Measurements from ENCODE around the gene CAMK2G. TPM values are rescaled to one million over a fixed set of nuclear protein-coding genes. Genes with fewer than 3 reads are reported as not detected.
A peak's percentile ranks its signal among the peaks of the same experiment; 100 is the strongest.

Gene CAMK2G
- total RNA-seq (2021) (125 and 147 TPM in 2 replicates), Bru-seq, nascent RNA (percentile 94 among the genes with signal in this experiment), BruChase-seq, experiment 1, labeled RNA remaining after a 2-hour chase (percentile 95 among the genes with signal in this experiment), BruChase-seq, experiment 2, labeled RNA remaining after a 6-hour chase (percentile 91 among the genes with signal in this experiment)
- long read RNA-seq, transcript CAMK2G-203 (21 exons, 3,818 nt) = major isoform, 6 of 112 reads
- long read RNA-seq, partial matches to known transcripts = 15 of 112 reads
- long read RNA-seq, other reads (novel, unspliced or antisense) = 87 of 112 reads

GRCh38 chr10:73874267-73875138 is at the start of gene CAMK2G:
TSS of gene CAMK2G (minus strand) at chr10:73874555. CDS start at chr10:73874461, 94 bp downstream.
- no peaks in the 10 kb centered on the region for H3K27me3 ChIP-seq (ENCODE audit: insufficient read depth, low read depth)
- intact Hi-C loops (cut with micrococcal nuclease; ENCODE audit: unreplicated experiment) = loop anchor here (5.0 kb wide), 2 partner anchors 87 to 222 kb away; partner anchors contain the start of gene ZSWIM8

GRCh38 chr10:73922864-73923133 is 48.4 kb upstream of the CAMK2G start:
- H3K36me3 ChIP-seq (ENCODE audit: low read depth) = no peaks in the 10 kb centered on the region
- no TSS peak for BruUV-seq (replicated peaks)
- H3F3A ChIP-seq (ENCODE audit: insufficient read depth, low read depth) = peaks cover 7% of the 10 kb centered on the region; the same call in 1 of the 2 replicates
- H3K4me3 ChIP-seq = no peak overlapping the region
- H2AFZ ChIP-seq = no peak overlapping the region
- no peak overlapping the region for H3K4me2 ChIP-seq
- CTCF ChIA-PET = no interaction called here
- H3K27me3 ChIP-seq (ENCODE audit: insufficient read depth, low read depth) = no peaks in the 10 kb centered on the region
- TF ChIP-seq EZH2 (IDR thresholded peaks at IDR 0.05; ENCODE audit: low read depth) (no peak), CTCF (conservative IDR thresholded peaks at IDR 0.05) (no peak)
- no peaks in the 10 kb centered on the region for H3K9me2 ChIP-seq (ENCODE audit: insufficient read depth)
- POLR2A ChIA-PET (ENCODE audit: unreplicated experiment) = no interaction called here
- no peak overlapping the region for H3K27ac ChIP-seq
- no peaks in the 10 kb centered on the region for H4K20me1 ChIP-seq (ENCODE audit: insufficient read depth)
- peaks cover 14% of the 10 kb centered on the region; the same call in 1 of the 2 replicates for H3K9me3 ChIP-seq (ENCODE audit: insufficient read depth, low read depth)
- no peak for DNase-seq
- no peaks in the 10 kb centered on the region for H3K79me2 ChIP-seq (ENCODE audit: low read depth)
- H3K4me1 ChIP-seq (replicated peaks; ENCODE audit: insufficient read depth) = no peaks in the 10 kb centered on the region
- intact Hi-C loops (cut with micrococcal nuclease; ENCODE audit: unreplicated experiment) = no loop called here

More at GRCh38 chr10:73874267-73875138, at the start of gene CAMK2G:
- CTCF ChIA-PET = interaction anchor here (0.6 to 1.6 kb wide), 2 partner anchors 25 to 365 kb away, joined by 4 to 6 read pairs; no protein-coding TSS in a partner anchor
- Histone ChIP-seq H3F3A (ENCODE audit: insufficient read depth, low read depth) (peaks cover 64% of the 10 kb centered on the region), H3K4me1 (replicated peaks; ENCODE audit: insufficient read depth) (peaks cover 73% of the 10 kb centered on the region), H3K4me2 (peak within 1 kb of the TSS; percentile 98), H4K20me1 (ENCODE audit: insufficient read depth) (peaks cover 15% of the 10 kb centered on the region), H3K36me3 (ENCODE audit: low read depth) (peaks cover 27% of the 10 kb centered on the region), H3K4me3 (peak within 1 kb of the TSS; percentile 64), H3K9me3 (ENCODE audit: insufficient read depth, low read depth) (no peaks in the 10 kb centered on the region), H2AFZ (peak within 1 kb of the TSS; percentile 80), H3K9me2 (ENCODE audit: insufficient read depth) (no peaks in the 10 kb centered on the region), H3K27ac (peak within 1 kb of the TSS; percentile 88), H3K79me2 (ENCODE audit: low read depth) (peaks cover 40% of the 10 kb centered on the region)
- no TSS peak for BruUV-seq (replicated peaks)
- POLR2A ChIA-PET (ENCODE audit: unreplicated experiment) = interaction anchor here (0.6 to 0.8 kb wide), 4 partner anchors 13 to 36 kb away, joined by 3 to 8 read pairs (median 4); partner anchors contain the start of gene PLAU
- TF ChIP-seq CTCF (conservative IDR thresholded peaks at IDR 0.05) (no peak), EZH2 (IDR thresholded peaks at IDR 0.05; ENCODE audit: low read depth) (no peak)
- DNase-seq = peak; percentile 69 to 86

- ChIA-PET CTCF (interaction anchor here (0.7 kb wide), 1 partner anchor 28 kb away, joined by 9 read pairs; no protein-coding TSS in a partner anchor), POLR2A (ENCODE audit: unreplicated experiment) (no interaction called here)
- no peak overlapping the region for H3K27ac ChIP-seq
- H3K79me2 ChIP-seq (ENCODE audit: low read depth) = no peaks in the 10 kb centered on the region
- no peak for DNase-seq
- intact Hi-C loops (cut with micrococcal nuclease; ENCODE audit: unreplicated experiment) = no loop called here
- H3K4me1 ChIP-seq (replicated peaks; ENCODE audit: insufficient read depth) = no peaks in the 10 kb centered on the region
- H3K9me3 ChIP-seq (ENCODE audit: insufficient read depth, low read depth) = peaks cover 14% of the 10 kb centered on the region; the same call in 1 of the 2 replicates
- H4K20me1 ChIP-seq (ENCODE audit: insufficient read depth) = no peaks in the 10 kb centered on the region
- H3K9me2 ChIP-seq (ENCODE audit: insufficient read depth) = no peaks in the 10 kb centered on the region
- no peak overlapping the region for H3K4me2 ChIP-seq
- peaks cover 11% of the 10 kb centered on the region; the same call in 1 of the 2 replicates for H3F3A ChIP-seq (ENCODE audit: insufficient read depth, low read depth)
- no peak overlapping the region for H2AFZ ChIP-seq
- TF ChIP-seq CTCF (conservative IDR thresholded peaks at IDR 0.05) (no peak), EZH2 (IDR thresholded peaks at IDR 0.05; ENCODE audit: low read depth) (no peak)
- no TSS peak for BruUV-seq (replicated peaks)
- H3K36me3 ChIP-seq (ENCODE audit: low read depth) = no peaks in the 10 kb centered on the region
- H3K4me3 ChIP-seq = no peak overlapping the region
- H3K27me3 ChIP-seq (ENCODE audit: insufficient read depth, low read depth) = no peaks in the 10 kb centered on the region
These were observed 47.9 kb upstream of the CAMK2G start for GRCh38 chr10:73922007-73922863.
